Measurements from ENCODE around the gene DTHD1.

Gene DTHD1

DNA sequence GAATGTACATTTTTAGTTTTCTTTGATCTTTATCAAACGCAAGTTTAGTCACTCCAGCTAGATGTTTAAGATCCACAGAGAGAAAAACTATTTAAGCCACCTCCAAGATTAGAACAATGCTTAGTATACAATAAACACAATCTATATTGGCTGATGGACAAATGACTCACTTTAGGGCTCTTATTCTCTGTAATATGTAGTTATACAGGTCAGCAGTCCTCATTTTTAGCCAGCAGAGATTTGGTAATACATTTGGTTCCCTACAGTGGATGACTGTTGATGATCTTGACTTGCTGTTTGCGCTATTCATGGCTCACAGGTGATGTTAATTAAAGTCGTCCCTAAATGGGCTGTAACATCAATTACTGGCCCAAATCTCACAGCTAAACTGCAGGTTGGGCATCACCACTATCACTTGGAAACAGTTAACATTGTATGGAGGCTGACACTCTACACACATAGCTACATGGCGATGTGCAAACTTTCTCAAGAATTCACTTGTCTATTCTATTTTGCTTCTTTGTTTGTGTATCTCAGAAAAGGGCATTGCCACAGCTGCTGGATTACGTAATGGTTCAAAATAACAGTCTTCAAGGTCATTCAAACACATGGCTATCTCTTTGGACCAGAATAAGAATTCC, 11.8 kb upstream of the DTHD1 start:
- no peak for DNase-seq

DNA sequence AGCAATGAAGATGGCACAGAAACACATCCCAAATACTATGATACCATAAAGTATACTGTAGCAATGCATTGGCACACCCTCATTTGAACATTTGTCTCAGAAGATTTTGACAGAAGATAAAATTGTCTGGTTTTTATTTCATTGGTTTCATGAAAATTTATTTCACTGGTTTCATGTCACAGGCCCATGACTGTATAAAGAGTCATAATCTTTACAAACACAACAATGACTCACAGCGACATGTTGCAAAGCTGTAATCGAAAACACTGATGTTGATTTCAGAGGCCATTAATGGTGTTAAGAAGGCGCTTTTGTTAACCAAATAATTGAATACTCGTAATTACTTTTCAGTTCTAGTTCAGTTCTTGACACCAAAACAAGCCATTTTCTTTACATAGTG, 8.1 kb upstream of the DTHD1 start:
- DNase-seq, result no peak

DNA sequence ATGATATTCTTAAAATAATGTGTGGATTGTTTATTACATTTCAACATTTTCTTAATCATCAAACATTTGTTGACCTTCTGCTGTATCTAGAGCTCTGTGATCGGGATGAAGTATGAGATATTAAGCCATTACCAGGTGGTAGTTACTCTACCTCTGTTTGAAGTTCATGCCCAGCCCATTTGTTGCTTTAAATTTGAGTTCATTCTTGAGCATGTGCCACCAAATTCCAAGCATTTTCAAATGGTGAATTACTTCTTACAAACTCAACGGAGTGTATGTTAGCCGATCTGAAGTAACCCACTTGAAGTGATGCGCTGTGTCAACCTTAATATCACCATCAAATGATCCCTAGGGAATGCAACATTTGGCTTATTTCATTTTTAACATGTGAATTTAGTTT, 7.3 kb upstream of the DTHD1 start:
- no peak for DNase-seq

DNA sequence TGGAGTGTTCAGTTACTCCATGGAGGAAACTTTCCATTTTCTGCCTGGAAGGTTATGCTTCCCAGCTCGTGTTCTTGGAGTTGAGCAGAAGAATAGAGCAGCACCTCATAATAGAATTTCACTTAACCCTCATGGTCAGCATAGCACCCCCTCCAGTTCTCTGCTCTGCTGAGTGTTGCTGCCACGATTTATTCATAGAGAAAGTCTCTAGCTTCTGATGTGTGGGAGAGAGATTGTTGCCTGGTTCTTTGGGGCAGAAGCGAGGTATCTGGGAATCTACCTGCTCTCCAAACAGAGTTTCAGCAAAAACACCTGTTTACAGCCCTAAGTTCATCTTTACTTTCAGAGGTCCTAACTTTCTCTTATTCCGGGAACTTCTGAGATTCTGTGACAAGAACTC, 3.9 kb upstream of the DTHD1 start:
- DNase-seq, result no peak

DNA sequence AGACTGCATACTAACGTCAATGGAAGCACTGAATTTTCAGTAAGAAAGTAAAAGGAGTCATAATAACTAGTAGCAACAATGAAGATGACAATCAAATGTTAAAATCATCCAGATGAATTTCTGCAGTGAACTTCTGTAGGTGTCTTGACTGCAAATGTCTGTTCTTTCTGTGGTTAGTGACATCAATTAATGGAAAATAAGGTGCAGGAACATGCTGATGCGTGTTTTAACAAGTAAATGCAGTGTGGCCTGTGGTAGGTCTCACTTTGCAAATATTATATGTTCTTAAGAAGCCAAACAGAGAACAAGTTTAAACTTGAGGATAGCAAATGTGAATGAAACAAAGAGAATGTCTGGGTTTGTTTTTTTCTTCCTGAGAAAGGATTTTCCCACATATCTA, 2.6 kb upstream of the DTHD1 start:
- DNase-seq, result no peak

DNA sequence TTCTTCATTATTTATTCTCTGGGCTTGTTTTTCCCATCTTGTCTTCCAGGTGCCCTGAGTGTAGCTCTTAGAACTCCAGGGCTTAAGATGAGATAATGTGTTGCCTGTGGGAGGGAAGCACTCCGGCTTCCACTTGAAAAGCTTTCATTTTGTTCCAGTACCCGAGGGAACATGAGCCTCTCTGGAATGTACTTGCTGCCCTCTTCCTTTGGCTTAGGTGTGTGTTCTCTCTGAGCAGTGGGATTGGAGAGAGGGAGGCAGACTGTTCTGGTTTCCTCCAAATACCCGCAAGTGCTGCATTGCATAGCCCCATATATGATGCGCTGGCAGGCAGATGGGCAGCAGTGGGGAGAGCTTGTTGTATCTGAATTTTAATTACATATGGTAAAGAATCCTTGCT, 861 bp upstream of the DTHD1 start:
- DNase-seq, result no peak

DNA sequence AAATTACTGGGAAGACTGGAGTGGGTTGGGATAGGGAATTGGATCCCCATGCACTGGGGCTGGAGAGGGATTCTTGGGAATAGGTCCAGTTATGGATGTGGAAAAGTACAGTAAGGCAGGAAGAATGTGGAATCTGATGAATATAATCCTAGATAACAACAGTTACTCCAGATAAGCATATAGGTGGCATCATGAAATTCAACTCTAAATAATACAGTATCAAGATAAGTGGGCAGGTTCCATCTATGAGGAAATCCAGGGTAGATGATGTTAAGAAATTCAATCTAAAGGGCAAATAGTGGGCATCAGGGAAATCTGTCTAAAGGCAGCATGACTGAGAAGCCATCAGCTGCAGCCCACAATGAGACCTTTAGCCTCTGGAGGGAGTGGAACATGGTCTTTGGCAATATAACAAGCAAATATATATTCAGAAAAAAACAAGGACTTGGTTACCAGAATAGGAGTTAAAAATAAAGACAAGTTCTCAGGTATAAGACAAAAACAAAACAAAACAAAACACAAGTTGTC, 1.2 kb downstream of the DTHD1 start:
- no peak for DNase-seq

DNA sequence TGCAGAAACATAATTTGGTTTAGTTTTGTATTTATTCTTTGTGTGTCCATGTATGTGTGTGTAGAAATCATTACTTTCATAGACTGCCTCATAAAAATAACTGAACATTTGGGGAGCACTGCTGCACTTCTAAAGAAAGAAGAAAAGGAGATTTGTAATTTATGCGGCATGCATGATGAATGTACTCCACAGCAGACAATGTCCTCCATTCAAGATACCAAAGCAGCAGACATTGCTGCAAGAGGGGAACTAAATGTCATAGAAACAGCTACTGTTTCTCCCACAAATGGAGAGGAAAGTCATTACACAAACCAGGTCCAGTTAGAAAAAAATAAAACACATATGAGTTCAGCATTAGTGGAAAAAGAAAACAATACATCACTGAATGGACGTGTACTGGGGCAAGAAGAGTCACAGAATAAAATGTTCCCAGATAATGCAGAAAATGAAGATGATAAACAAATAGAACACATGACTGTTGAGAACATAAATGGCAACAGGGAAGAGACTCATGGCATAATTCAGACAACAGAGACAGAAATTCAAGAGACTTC, 2.6 kb downstream of the DTHD1 start:
- no peak for DNase-seq

DNA sequence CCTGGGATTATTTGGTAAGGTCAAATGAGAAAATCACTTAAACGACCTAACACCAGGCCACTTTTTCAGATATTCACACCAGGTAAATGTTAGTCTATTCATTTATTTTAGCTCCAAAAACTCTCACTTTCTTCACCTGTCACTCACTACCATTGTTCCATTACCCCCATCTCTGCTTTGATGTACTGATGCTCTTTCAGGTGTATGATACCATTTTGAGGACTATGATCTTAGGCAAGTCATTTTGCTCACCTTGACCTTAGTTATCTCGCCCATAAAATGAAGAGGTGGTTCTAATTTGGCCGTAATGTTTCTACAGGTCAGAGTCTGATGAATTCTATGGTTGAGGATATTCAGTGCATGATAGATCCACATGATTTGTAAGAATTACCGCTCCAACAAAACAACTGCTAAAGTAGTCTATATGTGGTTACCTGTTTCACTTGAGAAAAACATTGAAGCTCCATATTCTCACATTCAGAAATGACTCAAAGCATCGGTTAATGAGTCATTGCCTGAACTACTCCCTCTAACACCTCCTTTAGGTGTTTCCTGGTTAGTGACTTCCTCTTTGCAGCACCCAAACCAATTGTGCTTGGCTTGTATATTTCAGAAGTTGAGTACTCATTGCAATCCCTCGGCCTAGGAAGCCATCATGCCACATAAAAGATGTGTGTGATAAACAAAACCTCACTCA, 4.5 kb downstream of the DTHD1 start:
- DNase-seq, result peak; percentile 34 to 36

DNA sequence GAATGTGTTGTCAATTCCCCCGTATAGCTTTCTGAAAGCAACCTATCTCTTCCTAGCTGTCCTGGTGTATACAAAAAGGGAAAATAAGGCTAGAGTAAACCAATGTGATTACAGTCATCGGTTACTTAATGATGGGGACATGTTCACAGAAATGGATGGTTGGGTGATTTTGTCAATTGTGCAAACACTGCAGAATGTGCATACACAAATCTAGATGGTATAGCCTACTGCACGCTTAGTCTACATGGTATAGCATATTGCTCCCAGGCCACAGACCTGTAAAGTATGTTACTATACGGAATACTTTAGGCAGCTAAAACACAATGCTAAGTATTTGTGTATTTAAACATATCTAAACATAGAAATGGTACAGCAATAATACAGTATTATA, 5.1 kb downstream of the DTHD1 start:
- DNase-seq, result no peak

DNA sequence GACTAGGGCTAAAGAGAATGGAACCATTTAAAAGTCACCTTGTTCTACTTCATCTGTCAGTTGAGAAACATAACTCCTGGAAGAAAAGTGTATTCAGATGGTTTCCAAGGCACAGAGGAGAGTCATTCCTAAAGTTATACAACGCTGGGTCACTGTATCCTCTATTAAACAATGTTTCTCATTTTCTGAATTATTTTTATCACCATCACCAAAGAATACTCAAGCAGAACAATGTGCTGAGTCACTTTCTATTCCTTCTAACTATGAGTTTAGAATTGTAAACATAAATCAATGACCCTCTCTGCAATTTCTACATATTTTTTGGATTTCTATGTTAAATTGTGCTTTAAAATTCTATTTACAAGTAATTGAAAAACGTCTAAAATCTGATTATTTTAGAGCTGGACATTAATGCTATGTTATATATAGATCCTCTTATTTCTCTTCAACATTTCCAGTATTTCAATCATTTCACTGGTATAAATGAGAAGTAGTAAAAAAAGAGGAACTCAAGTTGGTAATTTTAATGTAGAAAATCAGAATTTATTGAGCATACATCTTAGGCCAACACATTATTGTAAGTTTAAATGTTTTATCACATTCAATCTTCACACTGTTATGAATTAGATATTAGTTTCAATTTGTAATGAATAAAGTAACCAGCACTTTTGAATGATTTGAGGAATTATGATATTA, 7.5 kb downstream of the DTHD1 start:
- DNase-seq, result no peak

DNA sequence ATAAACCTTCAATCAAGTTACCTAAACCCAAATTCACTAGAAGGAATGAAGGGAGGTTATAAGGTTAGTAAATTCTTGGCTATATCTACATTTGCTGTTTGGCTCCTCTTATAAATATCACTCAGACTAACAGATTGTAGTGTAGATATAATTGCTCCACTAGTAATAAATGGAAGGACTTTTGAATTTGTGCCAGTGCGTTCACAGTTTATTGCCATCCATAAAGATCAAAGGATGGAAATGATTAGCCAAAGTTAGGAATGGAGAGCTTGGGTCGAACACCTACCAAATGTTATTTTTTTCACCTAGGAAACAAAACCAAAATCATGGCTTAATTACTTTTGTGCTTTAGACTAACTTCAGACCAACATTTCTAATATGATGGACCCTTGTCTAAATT, 9.2 kb downstream of the DTHD1 start:
- DNase-seq, result no peak

DNA sequence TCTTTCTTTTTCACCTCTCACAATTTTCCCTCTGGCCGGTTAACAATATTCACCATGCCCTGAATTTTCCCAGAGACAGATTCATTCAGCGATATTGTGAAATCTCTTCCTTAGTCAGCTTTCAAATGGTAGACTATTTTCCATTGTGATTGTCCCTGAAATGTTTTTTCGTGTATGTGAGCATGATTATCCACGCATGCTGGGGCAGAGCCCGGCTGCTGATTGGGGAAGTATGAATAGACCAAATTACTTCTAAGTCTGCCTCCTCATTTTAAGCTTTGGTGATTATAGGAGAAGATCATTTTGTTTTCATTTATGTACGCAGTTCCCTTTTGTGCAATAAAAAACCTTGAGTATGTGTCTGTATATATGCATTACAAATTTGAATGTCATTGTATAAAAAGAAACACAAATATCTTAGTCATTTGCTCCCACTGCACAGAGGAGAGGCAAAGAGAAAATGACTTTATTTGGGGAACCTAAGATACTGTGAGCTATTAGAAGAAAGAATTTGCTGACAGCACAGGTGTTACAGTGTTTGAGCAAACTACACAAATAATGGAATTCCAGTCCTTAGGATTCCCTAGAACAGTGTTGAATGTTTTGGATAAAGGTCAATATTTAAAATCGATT, 11.3 kb downstream of the DTHD1 start:
- DNase-seq, result no peak

DNA sequence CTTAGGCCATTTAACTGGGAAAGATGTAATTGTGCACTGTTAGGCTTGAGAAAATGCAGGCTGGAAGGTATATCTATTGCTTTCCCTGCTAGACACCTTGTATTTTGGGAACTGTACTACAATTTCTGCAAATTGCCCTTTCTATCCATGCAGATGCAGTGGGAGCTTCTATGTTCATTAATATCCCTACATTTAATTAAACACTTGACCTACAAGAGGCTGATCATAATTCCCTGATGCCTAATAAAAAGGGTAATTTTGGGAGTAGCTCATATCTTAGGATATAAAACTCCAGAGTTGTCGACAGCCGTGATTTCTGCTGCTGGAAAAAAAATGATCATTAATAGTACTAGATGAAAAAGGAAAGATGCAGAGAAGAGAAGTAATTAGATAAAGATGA, 19.7 kb downstream of the DTHD1 start:
- DNase-seq, result no peak

DNA sequence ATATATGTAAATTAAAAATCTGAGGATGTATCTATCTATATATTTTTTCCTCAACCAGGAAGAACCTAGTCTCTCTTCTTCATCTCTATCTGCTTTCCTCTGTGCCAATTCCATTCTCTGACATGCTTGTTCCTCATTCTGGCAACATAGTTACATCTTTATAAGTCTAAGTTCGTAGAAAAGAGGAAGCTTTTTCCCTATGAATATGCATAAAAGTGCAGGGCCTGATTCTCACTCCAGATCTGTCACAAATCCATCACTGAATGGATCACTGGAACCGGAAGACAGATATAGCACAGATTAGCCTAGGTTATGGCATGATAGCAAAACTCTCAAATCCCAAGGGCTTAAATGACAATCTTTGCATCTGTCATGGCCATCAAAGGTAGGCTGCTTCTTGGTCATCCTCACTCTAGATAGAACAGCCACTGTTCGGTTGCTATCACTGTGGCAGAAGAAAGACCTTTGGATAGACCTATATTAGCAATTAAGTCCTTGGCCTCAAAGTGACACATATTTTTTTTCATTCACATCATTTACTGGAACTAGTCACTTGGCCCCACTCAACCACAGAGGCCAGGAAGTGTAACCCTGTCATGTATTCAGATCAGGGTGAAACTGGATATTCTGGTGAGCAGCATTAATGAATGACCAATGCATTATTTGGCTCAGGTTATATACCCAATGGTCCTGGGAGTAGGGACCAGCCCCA, 22.2 kb downstream of the DTHD1 start:
- no peak for DNase-seq

DNA sequence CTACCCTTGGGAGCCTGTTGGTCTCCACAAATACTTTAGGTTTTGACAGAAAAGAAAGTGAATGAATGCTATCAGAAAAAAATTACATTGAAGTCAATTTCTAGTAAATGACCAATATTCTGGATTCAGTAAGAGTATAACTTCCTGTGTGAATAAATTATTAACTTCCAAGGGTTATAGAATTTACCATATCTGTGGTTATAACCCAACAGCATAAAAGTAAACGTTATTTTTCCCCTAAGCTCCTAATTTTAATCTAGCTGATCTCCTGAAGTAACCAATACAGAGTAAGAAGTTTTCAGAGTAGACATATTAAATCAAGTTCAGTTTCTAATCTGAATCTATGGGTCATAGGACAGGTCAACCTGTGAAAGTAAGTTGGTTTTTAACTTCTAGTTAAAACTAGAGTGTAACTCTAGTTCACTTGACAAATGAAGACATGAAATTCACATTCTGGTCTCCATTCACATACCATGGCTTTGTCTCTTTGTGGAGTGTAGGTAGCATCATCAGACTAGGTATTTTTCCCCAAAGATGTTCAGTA, 22.8 kb downstream of the DTHD1 start:
- no peak for DNase-seq

DNA sequence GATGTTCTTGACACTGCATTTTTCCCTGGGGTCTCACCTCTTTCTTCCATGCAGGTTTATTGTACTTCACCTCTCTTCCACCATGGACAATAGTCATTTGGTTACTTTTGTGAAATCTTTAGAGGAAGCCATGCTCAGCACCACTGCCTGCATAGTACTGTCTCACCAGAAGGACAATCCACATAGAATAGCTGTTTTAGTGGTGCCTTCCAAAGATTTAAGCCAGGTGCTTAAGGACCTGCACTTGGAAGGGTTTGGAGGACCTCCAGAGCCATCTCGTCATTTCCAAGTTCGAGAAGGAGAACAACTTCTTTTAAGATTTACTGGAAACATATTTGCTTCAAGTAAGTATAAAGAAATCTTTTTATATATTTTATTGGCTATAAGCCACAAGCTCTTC, 26.7 kb downstream of the DTHD1 start:
- DNase-seq, result no peak

DNA sequence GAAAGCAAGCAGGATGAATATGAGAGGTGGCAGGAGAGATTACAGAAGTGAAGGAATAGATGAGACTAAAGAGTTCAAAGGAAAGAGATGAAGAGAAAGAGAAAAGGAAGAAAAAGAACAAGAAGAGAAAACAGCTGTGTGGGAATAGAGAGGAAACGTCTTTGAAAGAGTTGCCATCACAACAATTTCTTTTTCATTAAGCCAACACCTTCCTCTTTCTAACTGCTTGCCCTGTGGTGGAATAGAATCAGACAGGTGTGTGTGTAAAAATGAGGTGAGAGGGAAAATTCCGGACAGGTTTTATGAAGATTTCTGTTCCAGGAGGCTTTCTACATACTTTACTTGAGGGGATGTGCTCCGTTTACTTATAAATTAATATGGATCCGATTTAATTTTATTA, 28.8 kb downstream of the DTHD1 start:
- no peak for DNase-seq

DNA sequence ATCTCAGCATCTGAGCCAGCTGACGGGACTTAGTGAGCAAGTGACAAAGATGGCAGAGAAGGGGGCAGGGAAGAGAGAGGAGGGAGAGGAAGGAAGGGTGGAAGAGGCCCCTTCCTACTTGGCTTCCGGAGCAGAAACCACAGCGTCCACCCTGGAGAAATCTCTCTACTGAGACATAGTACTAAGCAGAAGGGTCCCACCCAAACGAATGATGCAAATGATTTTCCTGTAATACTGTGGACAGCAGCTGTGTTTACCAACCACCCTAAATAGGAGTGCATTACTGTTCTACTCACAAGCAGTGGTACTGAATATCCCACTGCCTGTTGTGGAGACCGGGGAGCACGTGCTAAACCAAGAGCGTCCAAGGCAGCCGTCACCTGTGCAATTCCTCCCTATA, 29.4 kb downstream of the DTHD1 start:
- DNase-seq, result no peak

DNA sequence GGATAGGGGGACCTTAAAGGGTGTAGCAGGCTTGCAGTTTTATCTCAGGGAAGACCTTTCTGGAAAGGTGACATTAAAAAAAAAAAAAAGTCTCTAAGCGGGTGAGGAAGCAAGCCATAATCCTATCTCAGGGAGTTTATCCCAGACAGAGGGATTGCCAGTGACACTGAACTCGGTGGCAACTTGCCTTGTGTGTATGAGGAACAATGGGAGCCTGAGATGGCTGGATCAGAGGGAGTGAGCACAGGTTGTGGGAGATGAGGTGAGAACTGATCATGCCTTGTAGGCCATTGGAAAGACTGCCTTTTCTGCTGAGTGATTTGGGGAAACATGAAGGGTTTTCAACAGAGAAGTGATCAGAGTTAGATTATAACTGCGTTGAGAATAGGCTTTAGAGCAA, 31.1 kb downstream of the DTHD1 start:
- DNase-seq, result no peak

DNA sequence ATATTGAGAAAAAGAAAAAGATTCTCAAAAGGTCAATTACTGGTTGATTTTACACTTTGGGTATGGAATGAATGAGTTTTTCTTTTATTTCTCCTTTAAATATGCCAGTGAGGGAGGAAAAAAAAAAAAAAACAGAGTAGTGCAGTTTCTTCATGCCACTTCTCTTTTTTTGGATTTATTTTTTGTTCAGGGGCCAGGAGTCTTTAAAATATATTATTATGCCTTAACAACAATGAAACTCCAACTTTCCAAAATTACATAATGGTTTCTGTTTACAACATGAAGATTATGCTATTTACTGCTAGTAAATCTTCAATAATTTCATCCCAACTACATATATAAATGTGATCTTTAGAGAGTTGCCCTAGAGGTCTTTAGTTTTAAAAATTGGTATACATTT, 31.9 kb downstream of the DTHD1 start:
- no peak for DNase-seq

DNA sequence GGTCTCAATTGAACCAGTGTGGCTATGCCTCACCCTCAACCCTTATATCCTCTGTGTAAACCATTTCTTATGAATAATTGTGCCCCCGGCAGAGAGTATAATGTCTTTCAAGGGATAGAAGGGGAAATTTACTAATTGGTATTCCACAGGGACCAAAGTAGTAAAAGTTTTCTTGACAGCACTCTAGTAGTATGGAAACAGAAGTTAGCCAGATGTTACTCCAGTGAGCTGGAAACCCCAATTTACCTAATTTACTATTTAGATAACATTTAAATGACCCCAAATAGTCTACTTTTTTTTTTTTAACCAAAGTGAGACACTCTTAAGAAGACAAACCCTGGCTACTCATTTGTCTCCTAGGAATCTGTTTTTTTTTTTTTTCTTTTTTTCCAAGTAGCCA, 32.3 kb downstream of the DTHD1 start:
- no peak for DNase-seq

DNA sequence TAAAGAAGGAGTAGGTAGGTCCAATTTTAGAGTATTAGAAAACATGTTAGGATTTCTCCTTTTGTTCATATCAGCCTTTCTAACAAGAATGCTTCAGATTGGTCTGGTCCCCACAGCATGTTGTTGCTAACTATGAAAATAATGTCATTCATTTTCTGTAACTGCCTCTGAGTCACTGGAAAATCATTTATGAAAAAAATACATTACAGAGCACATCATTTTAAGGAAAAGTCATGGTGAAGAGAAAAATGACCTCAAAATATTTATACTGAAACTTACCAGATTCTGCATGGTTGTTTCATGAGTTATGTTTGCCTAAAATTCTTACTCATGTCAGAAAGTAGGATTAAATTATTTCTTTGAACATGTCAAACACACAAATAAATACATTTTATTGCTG, 35.2 kb downstream of the DTHD1 start:
- no peak for DNase-seq

Data from stimulated activated CD4-positive, alpha-beta T cell treated with anti-CD3 and anti-CD28 coated beads, Interleukin-2, amount 100 ng/mL, for 48 hours (primary cell).